Central memory CD8-positive, alpha-beta T cell (primary cell): ENCODE results near the gene MAML2.

Source experiments
- ATAC-seq: fragments of 150-1000 bp; cut with Tn5 transposase; replicated peaks from 2 replicates; pipeline ENCODE4 v1.10.0; 2022; ENCODE audit warnings: mild to moderate bottlenecking, moderate FRiP score, moderate number of reproducible peaks; ENCODE audit not compliant: poor library complexity, severe bottlenecking; ENCODE audit errors: extremely low read depth
- DNase-seq, 2 donors: peaks; one replicate each; pipeline ENCODE4 v3.0.0; 2021; ENCODE audit warnings: low spot score in 2 of 2
- H3K27ac Mint-ChIP-seq: one replicate; pipeline ENCODE4 v1.8.0; 2022; ENCODE audit warnings: low read depth, mild to moderate bottlenecking, moderate library complexity, mixed read lengths
- H3K27me3 Mint-ChIP-seq: one replicate; pipeline ENCODE4 v1.8.0; 2022; ENCODE audit warnings: mixed read lengths
- H3K36me3 Mint-ChIP-seq: one replicate; pipeline ENCODE4 v1.8.0; 2022; ENCODE audit warnings: mild to moderate bottlenecking, moderate library complexity, mixed read lengths; ENCODE audit not compliant: insufficient read depth
- H3K4me1 Mint-ChIP-seq: one replicate; pipeline ENCODE4 v1.8.0; 2022; ENCODE audit warnings: mixed read lengths
- H3K4me3 Mint-ChIP-seq: one replicate; pipeline ENCODE4 v1.8.0; 2022; ENCODE audit warnings: mild to moderate bottlenecking, moderate library complexity, mixed read lengths
- H3K9me3 Mint-ChIP-seq: one replicate; pipeline ENCODE4 v1.8.0; 2022; ENCODE audit warnings: mixed read lengths

MAML2 gene

GRCh38 chr11:96111308-96111707 is 231.7 kb downstream of the MAML2 start:
- Mint-ChIP-seq H3K27ac (no peak overlapping the region), H3K27me3 (no peaks in the 10 kb centered on the region), H3K36me3 (peaks cover 7% of the 10 kb centered on the region), H3K4me3 (no peak overlapping the region), H3K9me3 (no peaks in the 10 kb centered on the region), H3K4me1 (peaks cover 19% of the 10 kb centered on the region)
- no peak for DNase-seq
- no peak for ATAC-seq

- H3K4me1 Mint-ChIP-seq = peaks cover 17% of the 10 kb centered on the region
- DNase-seq (no peak), ATAC-seq (no peak)
- peaks cover 7% of the 10 kb centered on the region for H3K36me3 Mint-ChIP-seq
- H3K27ac Mint-ChIP-seq = no peak overlapping the region
- H3K27me3 Mint-ChIP-seq = no peaks in the 10 kb centered on the region
- no peak overlapping the region for H3K4me3 Mint-ChIP-seq
- no peaks in the 10 kb centered on the region for H3K9me3 Mint-ChIP-seq
Measured at GRCh38 chr11:96110302-96110701, 232.7 kb downstream of the MAML2 start.

- peaks cover 7% of the 10 kb centered on the region for H3K36me3 Mint-ChIP-seq
- H3K27me3 Mint-ChIP-seq = no peaks in the 10 kb centered on the region
- no peak for DNase-seq
- no peak overlapping the region for H3K4me3 Mint-ChIP-seq
- no peak for ATAC-seq
- peaks cover 20% of the 10 kb centered on the region for H3K4me1 Mint-ChIP-seq
- no peak overlapping the region for H3K27ac Mint-ChIP-seq
- H3K9me3 Mint-ChIP-seq = no peaks in the 10 kb centered on the region
Measured at GRCh38 chr11:96109331-96110030, 233.5 kb downstream of the MAML2 start.

- DNase-seq = no peak
Measured at GRCh38 chr11:96107143-96107824, 235.7 kb downstream of the MAML2 start.

GRCh38 chr11:96106645-96107044 is 236.3 kb downstream of the MAML2 start:
- H3K4me3 Mint-ChIP-seq = no peak overlapping the region

More at GRCh38 chr11:96107143-96107824, 235.7 kb downstream of the MAML2 start:
- peak overlapping the region; percentile 13 for H3K27ac Mint-ChIP-seq
- H3K4me3 Mint-ChIP-seq = no peak overlapping the region
- H3K4me1 Mint-ChIP-seq = peaks cover 11% of the 10 kb centered on the region
- no peaks in the 10 kb centered on the region for H3K9me3 Mint-ChIP-seq
- no peak for ATAC-seq
- no peaks in the 10 kb centered on the region for H3K27me3 Mint-ChIP-seq
- H3K36me3 Mint-ChIP-seq = peaks cover 7% of the 10 kb centered on the region

GRCh38 chr11:96105944-96106343 is 237.1 kb downstream of the MAML2 start:
- Mint-ChIP-seq H3K4me1 (peaks cover 6% of the 10 kb centered on the region), H3K4me3 (no peak overlapping the region), H3K36me3 (peaks cover 4% of the 10 kb centered on the region), H3K27me3 (no peaks in the 10 kb centered on the region), H3K27ac (no peak overlapping the region), H3K9me3 (no peaks in the 10 kb centered on the region)
- DNase-seq (no peak), ATAC-seq (no peak)

More at GRCh38 chr11:96106645-96107044, 236.3 kb downstream of the MAML2 start:
- peaks cover 7% of the 10 kb centered on the region for H3K36me3 Mint-ChIP-seq
- no peaks in the 10 kb centered on the region for H3K27me3 Mint-ChIP-seq
- H3K27ac Mint-ChIP-seq = peak overlapping the region; percentile 13
- DNase-seq (no peak), ATAC-seq (no peak)
- H3K9me3 Mint-ChIP-seq = no peaks in the 10 kb centered on the region
- H3K4me1 Mint-ChIP-seq = peaks cover 11% of the 10 kb centered on the region

GRCh38 chr11:96105197-96105895 is 237.6 kb downstream of the MAML2 start:
- Mint-ChIP-seq H3K4me1 (peaks cover 5% of the 10 kb centered on the region), H3K27ac (no peak overlapping the region), H3K36me3 (peaks cover 4% of the 10 kb centered on the region), H3K9me3 (no peaks in the 10 kb centered on the region), H3K4me3 (no peak overlapping the region), H3K27me3 (no peaks in the 10 kb centered on the region)
- ATAC-seq (peak; percentile 93), DNase-seq (no peak)

- Mint-ChIP-seq H3K9me3 (no peaks in the 10 kb centered on the region), H3K36me3 (peaks cover 4% of the 10 kb centered on the region), H3K27me3 (no peaks in the 10 kb centered on the region), H3K4me3 (no peak overlapping the region), H3K4me1 (peaks cover 5% of the 10 kb centered on the region), H3K27ac (peak overlapping the region; percentile 23)
- no peak for ATAC-seq
- no peak for DNase-seq
Measured at GRCh38 chr11:96104496-96104895, 238.5 kb downstream of the MAML2 start.

GRCh38 chr11:96103721-96104120 is 239.3 kb downstream of the MAML2 start:
- DNase-seq (no peak), ATAC-seq (no peak)
- Mint-ChIP-seq H3K27me3 (no peaks in the 10 kb centered on the region), H3K36me3 (peaks cover 4% of the 10 kb centered on the region), H3K4me1 (peaks cover 5% of the 10 kb centered on the region), H3K27ac (peak overlapping the region; percentile 2), H3K9me3 (no peaks in the 10 kb centered on the region), H3K4me3 (no peak overlapping the region)

- no peaks in the 10 kb centered on the region for H3K27me3 Mint-ChIP-seq
- peaks cover 3% of the 10 kb centered on the region for H3K36me3 Mint-ChIP-seq
- DNase-seq (no peak), ATAC-seq (no peak)
- no peak overlapping the region for H3K27ac Mint-ChIP-seq
- no peaks in the 10 kb centered on the region for H3K9me3 Mint-ChIP-seq
- peaks cover 5% of the 10 kb centered on the region for H3K4me1 Mint-ChIP-seq
- H3K4me3 Mint-ChIP-seq = no peak overlapping the region
Measured at GRCh38 chr11:96103102-96103501, 239.9 kb downstream of the MAML2 start.

GRCh38 chr11:96102664-96103078 is 240.3 kb downstream of the MAML2 start:
- H3K36me3 Mint-ChIP-seq = peaks cover 2% of the 10 kb centered on the region
- H3K4me1 Mint-ChIP-seq = peaks cover 5% of the 10 kb centered on the region
- no peak for DNase-seq
- no peaks in the 10 kb centered on the region for H3K9me3 Mint-ChIP-seq
- ATAC-seq = no peak
- H3K4me3 Mint-ChIP-seq = no peak overlapping the region
- H3K27ac Mint-ChIP-seq = no peak overlapping the region
- no peaks in the 10 kb centered on the region for H3K27me3 Mint-ChIP-seq

GRCh38 chr11:96101146-96101545 is 241.8 kb downstream of the MAML2 start:
- DNase-seq = no peak
- Mint-ChIP-seq H3K27me3 (no peaks in the 10 kb centered on the region), H3K4me3 (no peak overlapping the region), H3K27ac (no peak overlapping the region), H3K4me1 (peaks cover 16% of the 10 kb centered on the region), H3K36me3 (no peaks in the 10 kb centered on the region), H3K9me3 (no peaks in the 10 kb centered on the region)
- ATAC-seq = no peak
